Measurements from ENCODE around the gene FER. TPM values are rescaled to one million over a fixed set of nuclear protein-coding genes. Genes with fewer than 3 reads are reported as not detected.

The FER gene
- total RNA-seq, 1 experiment from 2014 or later, result 18.0 TPM

- no peak overlapping the region for H2BK5ac ChIP-seq (ENCODE audit: insufficient read length, low read length)
- no peak overlapping the region for H4K8ac ChIP-seq (replicated peaks; ENCODE audit: insufficient read length, low read depth, low read length)
- Mint-ChIP-seq H3K27ac (peak overlapping the region; percentile 96 to 99 (median 96); a peak in 6 of 7 replicates), H3K4me3 (peak overlapping the region; percentile 85 to 94), H3K4me1 (peaks cover 27 to 31% of the 10 kb centered on the region in 2 experiments), H3K27me3 (ENCODE audit: low read depth) (no peaks in the 10 kb centered on the region), H3K9me3 (peaks cover 0 to 2% of the 10 kb centered on the region in 2 experiments; a peak in 1 of 5 replicates), H3K36me3 (ENCODE audit: insufficient read depth in 1 of 3, low read depth in 3 of 3) (peaks cover 0 to 4% (median 0%) of the 10 kb centered on the region in 3 experiments; a peak in 3 of 7 replicates)
- H3K9me3 ChIP-seq (ENCODE audit: control insufficient read depth, low read depth, low read length), result no peaks in the 10 kb centered on the region
- H3K79me1 ChIP-seq (ENCODE audit: insufficient read depth, low read depth, low read length, poor library complexity, severe bottlenecking), result no peaks in the 10 kb centered on the region
- H2AFZ ChIP-seq (ENCODE audit: low read length), result no peak overlapping the region
- no peak overlapping the region for H4K5ac ChIP-seq (ENCODE audit: insufficient read length, low read depth, low read length)
- no peak overlapping the region for H3T11ph ChIP-seq (ENCODE audit: low read length)
- no peaks in the 10 kb centered on the region for H4K20me1 ChIP-seq (ENCODE audit: control insufficient read depth, insufficient read depth, insufficient read length)
- H3K18ac ChIP-seq (ENCODE audit: insufficient read length, low read depth, low read length), result no peak overlapping the region
- no peak overlapping the region for H2BK20ac ChIP-seq (ENCODE audit: low read depth, low read length, poor library complexity, severe bottlenecking)
- no peak for DNase-seq
- no CpG with 5 or more reads among the region's 10 CpGs for WGBS (ENCODE audit: extremely low coverage, insufficient read length, low lambda C conversion rate)
- H3K4ac ChIP-seq (ENCODE audit: low read depth, low read length), result no peak overlapping the region
- H3K56ac ChIP-seq (ENCODE audit: insufficient read length, low read depth, low read length), result no peak overlapping the region
- H4K91ac ChIP-seq (ENCODE audit: insufficient read length, low read depth, low read length), result no peak overlapping the region
- H3K4me2 ChIP-seq (ENCODE audit: insufficient read depth, insufficient read length, low read length), result peak overlapping the region; percentile 100
- no peak for TF ChIP-seq CTCF (conservative IDR thresholded peaks at IDR 0.05)
- no peak overlapping the region for H2AK5ac ChIP-seq (ENCODE audit: insufficient read length, low read length)
- peak overlapping the region; percentile 76 for H3K27ac ChIP-seq (ENCODE audit: insufficient read length, low read depth, low read length)
- peaks cover 3% of the 10 kb centered on the region; the same call in 1 of the 2 replicates for H3K4me1 ChIP-seq (ENCODE audit: insufficient read depth, low read length)
- H3K9ac ChIP-seq (ENCODE audit: extremely low read depth, insufficient read length, low read length), result peak overlapping the region; percentile 91
- no peak overlapping the region for H2BK12ac ChIP-seq (ENCODE audit: insufficient read length, low read depth, low read length)
- H3K14ac ChIP-seq (ENCODE audit: insufficient read depth, low read length), result no peak overlapping the region
- no peak overlapping the region for H3K23ac ChIP-seq (ENCODE audit: insufficient read length, low read depth, low read length)
- H2BK15ac ChIP-seq (ENCODE audit: low read depth, low read length), result no peak overlapping the region
- no peak overlapping the region for H2BK120ac ChIP-seq (ENCODE audit: low read depth, low read length, poor library complexity, severe bottlenecking)
- no peaks in the 10 kb centered on the region for H3K27me3 ChIP-seq (ENCODE audit: insufficient read depth, low read length)
- peaks cover 5% of the 10 kb centered on the region for H3K23me2 ChIP-seq (ENCODE audit: insufficient read length, low read depth, low read length, poor library complexity, severe bottlenecking)
- 0 out of 2 replicates have a peak, but pooled peaks cover 2% of the 10 kb centered on the region for H3K79me2 ChIP-seq (ENCODE audit: insufficient read depth, low read length)
Observed at GRCh38 chr5:108747111-108747773, 455 bp upstream of the FER start.
